Posterior vena cava (tissue), 2 donors: Measurements from ENCODE around the gene CNP. TPM values are rescaled to one million over a fixed set of nuclear protein-coding genes. Genes with fewer than 3 reads are reported as not detected.

Experiments
- DNase-seq: peaks from one replicate; pipeline ENCODE4 v3.0.0-alpha.2; 2020; ENCODE audit warnings: low spot score
- intact Hi-C, 2 donors: fragments of 100-400 bp; cut with DNase I; formaldehyde crosslinking; loops; one replicate each; pipeline versions ENCODE4 v1.14.1 to v1.14.2; 2022 to 2023
- total RNA-seq, 2 donors: library from RNA; stranded (reverse); fragmentation: NEBNext Ultra II Directional; extraction: Animal tissue kit (Norgen Biotek cat#: 25700); gene quantifications; one replicate each; pipeline ENCODE4 v1.2.1, GENCODE V29; 2021
- donor health status: DM: yes; HTN: yes; CAD: no.
- donor health status: DM: yes; HTN: yes; CAD: no.

The CNP gene
- total RNA-seq, 2 donors from 2014 or later: 53.6 to 53.9 TPM

GRCh38 chr17:41967921-41968578 is 1.5 kb downstream of the CNP start:
- no peak for DNase-seq

GRCh38 chr17:41968676-41969075 is 2.1 kb downstream of the CNP start:
- intact Hi-C loops: loop anchor here in 1 of 2 donors (10.0 kb wide), 1 partner anchor 146 kb away; the partner anchor contains the start of gene DHX58
- no peak for DNase-seq

More at GRCh38 chr17:41967921-41968578, 1.5 kb downstream of the CNP start:
- intact Hi-C loops: loop anchor here in 1 of 2 donors (10.0 kb wide), 1 partner anchor 147 kb away; the partner anchor contains the start of gene DHX58

- peak; percentile 61 for DNase-seq
- intact Hi-C loops: loop anchor here in 1 of 2 donors (10.0 kb wide), 1 partner anchor 964 kb away; no protein-coding TSS in a partner anchor
Measured at GRCh38 chr17:41970901-41971331, 4.3 kb downstream of the CNP start.

DNA sequence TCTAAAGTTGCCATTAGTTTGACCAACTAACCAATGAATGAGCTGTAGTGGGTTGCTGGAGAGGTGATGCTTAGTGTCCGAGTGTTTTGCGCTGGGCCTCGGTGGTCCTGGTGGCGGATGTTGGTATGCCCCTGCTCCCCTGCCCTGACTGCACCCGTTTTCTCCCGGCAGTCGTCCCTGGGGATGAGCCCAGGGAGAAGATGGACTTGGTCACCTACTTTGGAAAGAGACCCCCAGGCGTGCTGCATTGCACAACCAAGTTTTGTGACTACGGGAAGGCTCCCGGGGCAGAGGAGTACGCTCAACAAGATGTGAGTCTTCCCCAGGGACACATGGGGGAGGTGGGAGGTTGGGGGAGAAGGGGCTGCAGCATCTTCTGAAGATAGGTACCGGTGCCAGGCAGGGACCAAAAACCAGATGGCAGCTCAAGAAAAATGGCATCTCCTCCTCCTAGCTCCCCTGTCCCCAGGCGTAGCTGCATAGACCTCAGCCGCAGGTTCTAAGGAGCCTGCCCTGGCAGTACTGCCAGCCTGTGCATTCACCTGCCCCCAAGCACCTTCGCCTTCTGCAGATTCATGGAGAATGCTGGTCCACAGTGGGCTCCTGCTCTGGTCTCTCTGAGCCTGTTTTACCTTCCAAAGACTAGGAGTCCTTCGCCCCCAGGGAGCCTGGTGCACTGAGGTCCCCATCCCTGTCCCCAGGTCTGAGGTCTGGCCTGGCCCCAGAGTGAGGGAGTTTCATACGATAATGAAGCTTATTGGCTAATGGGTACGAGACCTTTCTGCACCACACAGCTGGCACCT is 5.3 kb downstream of the CNP start:
- intact Hi-C loops: loop anchor here in 1 of 2 donors (10.0 kb wide), 1 partner anchor 963 kb away; no protein-coding TSS in a partner anchor
- peak; percentile 64 for DNase-seq

- intact Hi-C loops: loop anchor here in 1 of 2 donors (10.0 kb wide), 1 partner anchor 962 kb away; no protein-coding TSS in a partner anchor
- peak; percentile 80 for DNase-seq
Measured at GRCh38 chr17:41972571-41973407, 6.2 kb downstream of the CNP start.

DNA sequence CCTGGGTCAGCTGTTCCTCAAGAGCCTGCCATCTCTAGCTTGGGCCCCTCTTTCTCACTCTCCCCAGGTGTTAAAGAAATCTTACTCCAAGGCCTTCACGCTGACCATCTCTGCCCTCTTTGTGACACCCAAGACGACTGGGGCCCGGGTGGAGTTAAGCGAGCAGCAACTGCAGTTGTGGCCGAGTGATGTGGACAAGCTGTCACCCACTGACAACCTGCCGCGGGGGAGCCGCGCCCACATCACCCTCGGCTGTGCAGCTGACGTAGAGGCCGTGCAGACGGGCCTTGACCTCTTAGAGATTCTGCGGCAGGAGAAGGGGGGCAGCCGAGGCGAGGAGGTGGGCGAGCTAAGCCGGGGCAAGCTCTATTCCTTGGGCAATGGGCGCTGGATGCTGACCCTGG is 6.8 kb downstream of the CNP start:
- intact Hi-C loops: loop anchor here in 1 of 2 donors (10.0 kb wide), 1 partner anchor 961 kb away; no protein-coding TSS in a partner anchor
- DNase-seq: peak; percentile 69

DNA sequence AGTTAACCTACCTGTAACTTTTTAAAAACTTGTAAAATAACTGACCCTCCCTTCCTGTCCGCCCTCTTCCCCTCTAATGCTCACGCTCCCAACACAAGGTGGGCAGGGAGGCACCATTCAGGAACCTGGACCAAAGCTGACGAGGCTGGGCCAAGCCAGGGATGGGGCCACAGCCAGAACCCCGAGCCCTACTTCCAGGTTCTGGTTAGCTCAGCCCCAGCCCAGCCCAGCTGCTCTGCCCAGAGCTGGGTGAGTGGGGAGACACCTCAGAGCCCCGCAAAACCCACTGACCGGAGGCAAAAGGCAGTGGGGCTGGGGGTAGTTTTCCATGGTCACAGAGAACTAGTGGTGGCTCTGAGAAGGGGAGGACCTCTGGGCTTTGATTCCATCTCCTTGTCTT is 7.4 kb downstream of the CNP start:
- peak; percentile 71 for DNase-seq
- intact Hi-C loops: loop anchor here in 1 of 2 donors (10.0 kb wide), 1 partner anchor 961 kb away; no protein-coding TSS in a partner anchor

GRCh38 chr17:41974658-41975057 is 8.1 kb downstream of the CNP start:
- peak; percentile 69 for DNase-seq
- intact Hi-C loops: loop anchor here in 1 of 2 donors (10.0 kb wide), 1 partner anchor 960 kb away; no protein-coding TSS in a partner anchor

GRCh38 chr17:41975099-41976083 is 8.8 kb downstream of the CNP start:
- peak; percentile 69 for DNase-seq
- intact Hi-C loops: loop anchor here in 1 of 2 donors (10.0 kb wide), 1 partner anchor 959 kb away; no protein-coding TSS in a partner anchor

GRCh38 chr17:41976142-41976768 is 9.7 kb downstream of the CNP start:
- intact Hi-C loops: loop anchor here in 1 of 2 donors (10.0 kb wide), 1 partner anchor 959 kb away; no protein-coding TSS in a partner anchor
- DNase-seq: no peak

- no peak for DNase-seq
Measured at GRCh38 chr17:41977991-41978390, 11.4 kb downstream of the CNP start.

DNA sequence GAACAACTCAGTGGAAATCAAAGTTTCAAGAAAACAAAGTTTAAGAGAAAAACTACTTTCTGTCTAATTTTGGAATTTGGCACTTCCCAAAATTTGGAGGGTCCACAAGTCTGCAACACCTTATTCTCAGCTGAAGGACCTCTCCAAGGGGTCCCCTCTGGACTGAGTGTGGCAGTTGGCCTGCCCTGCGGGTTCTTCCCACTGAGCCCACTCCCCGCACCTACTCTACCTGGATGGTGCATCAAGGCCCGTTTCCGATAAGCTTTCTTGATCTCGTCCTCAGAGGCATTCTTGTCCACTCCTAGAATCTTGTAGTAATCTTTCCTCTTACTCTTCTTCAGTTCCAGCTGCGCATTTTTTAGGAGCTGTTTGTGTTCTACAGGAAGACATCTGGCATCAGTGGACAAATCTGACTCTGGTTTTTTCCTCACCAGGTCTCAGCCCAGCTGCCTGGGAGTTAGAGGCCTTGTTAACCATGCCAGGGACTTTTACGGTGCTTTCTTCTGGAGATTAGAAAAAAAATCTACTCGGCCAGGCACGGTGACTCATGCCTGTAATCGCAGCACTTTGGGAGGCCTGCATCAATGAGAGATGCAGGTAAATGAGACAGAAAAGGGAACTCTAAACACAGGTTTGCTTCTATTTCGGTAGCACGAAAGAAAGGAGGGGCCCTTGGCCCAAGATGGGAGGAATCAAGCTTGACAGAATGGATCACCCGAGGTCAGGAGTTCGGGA is 15.6 kb downstream of the CNP start:
- DNase-seq: no peak
- intact Hi-C loops: no loop called here

More at GRCh38 chr17:41977991-41978390, 11.4 kb downstream of the CNP start:
- intact Hi-C loops: loop anchor here in 1 of 2 donors (10.0 kb wide), 1 partner anchor 957 kb away; no protein-coding TSS in a partner anchor

GRCh38 chr17:41984454-41984853 is 17.9 kb downstream of the CNP start:
- DNase-seq: no peak
- intact Hi-C loops: no loop called here

DNA sequence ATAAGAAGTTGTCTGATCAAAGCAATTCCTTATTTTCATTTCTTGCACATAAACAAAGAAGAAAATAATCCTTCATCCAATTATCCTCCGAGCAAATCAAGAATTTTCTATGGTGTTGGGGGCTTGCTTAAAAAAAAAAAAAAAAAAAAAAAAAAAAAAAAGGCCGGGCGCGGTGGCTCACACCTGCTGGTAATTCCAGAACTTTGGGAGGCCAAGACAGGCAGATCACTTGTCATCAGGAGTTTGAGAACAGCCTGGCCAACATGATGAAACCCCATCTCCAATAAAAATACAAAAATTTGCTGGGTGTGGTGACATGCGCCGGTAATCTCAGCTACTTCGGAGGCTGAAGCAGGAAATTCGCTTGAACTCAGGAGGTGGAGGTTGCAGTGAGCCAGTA is 19.3 kb downstream of the CNP start:
- no peak for DNase-seq
- intact Hi-C loops: no loop called here

DNA sequence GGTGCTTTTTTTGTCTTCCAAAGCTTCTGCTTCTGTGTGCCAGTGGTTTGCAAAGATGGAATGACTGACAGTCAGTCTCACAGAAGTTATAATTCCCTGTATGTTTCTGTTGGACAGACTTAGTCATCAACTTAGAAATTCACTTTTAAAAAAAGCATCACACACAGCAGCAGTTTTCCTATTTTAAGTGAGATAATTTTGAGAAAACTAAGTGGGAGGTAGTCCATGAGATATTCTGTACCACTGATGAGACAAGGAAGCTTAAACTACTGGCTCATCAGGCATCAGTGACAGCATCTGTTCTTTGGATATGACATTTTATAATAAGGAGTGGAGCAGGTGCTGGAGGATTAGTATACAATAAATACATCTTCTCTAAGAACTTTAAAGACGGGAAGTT is 20.0 kb downstream of the CNP start:
- intact Hi-C loops: no loop called here
- DNase-seq: no peak

- DNase-seq: no peak
- intact Hi-C loops: no loop called here
Measured at GRCh38 chr17:41987642-41988041, 21.0 kb downstream of the CNP start.

DNA sequence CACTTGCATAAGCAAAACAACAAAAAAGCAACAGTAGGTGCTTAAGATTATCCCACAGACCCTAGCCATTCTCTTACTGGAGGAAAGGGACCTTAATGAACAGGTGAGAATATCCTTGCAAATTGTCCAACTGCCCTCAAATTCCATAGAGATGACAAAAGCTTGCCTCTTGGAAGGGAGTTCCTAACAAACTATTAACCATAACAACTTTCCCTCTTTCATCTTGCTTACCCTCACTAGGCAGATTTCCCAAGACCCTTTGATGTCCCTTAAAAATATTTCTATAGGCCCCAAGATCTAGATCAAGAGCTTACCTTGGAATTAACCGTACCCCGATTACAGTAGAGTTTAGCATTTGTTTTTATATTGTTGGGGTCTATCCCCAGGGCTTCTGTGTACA is 21.8 kb downstream of the CNP start:
- intact Hi-C loops: no loop called here
- no peak for DNase-seq
